ENCODE measurements around the gene CAND2.
"Not testable (repeated sequence)": the region's sequence is repeated elsewhere in the genome, so short reads cannot be mapped to it uniquely, and the experiment has no call there.

The CAND2 gene

GRCh38 chr3:12875857-12876836 is 79.7 kb downstream of the CAND2 start:
- no peak for TF ChIP-seq CTCF (IDR thresholded peaks at IDR 0.05; ENCODE audit: insufficient read depth, missing control alignments)
- FAIRE-seq: no peak
- no peak for DNase-seq (ENCODE audit: insufficient read length, low spot score)

GRCh38 chr3:12877040-12877439 is 80.6 kb downstream of the CAND2 start:
- DNase-seq (ENCODE audit: insufficient read length, low spot score) (no peak), FAIRE-seq (no peak)
- TF ChIP-seq CTCF (IDR thresholded peaks at IDR 0.05; ENCODE audit: insufficient read depth, missing control alignments): no peak

GRCh38 chr3:12878141-12878574 is 81.7 kb downstream of the CAND2 start:
- no peak for TF ChIP-seq CTCF (IDR thresholded peaks at IDR 0.05; ENCODE audit: insufficient read depth, missing control alignments)
- no peak for FAIRE-seq

GRCh38 chr3:12878758-12879157 is 82.3 kb downstream of the CAND2 start:
- not testable (repeated sequence) for DNase-seq (ENCODE audit: insufficient read length, low spot score); FAIRE-seq

More at GRCh38 chr3:12878141-12878574, 81.7 kb downstream of the CAND2 start:
- DNase-seq (ENCODE audit: insufficient read length, low spot score): no peak

- no peak for TF ChIP-seq CTCF (IDR thresholded peaks at IDR 0.05; ENCODE audit: insufficient read depth, missing control alignments)
- no peak for FAIRE-seq
- DNase-seq (ENCODE audit: insufficient read length, low spot score): no peak
Measured at GRCh38 chr3:12879191-12879815, 82.8 kb downstream of the CAND2 start.

- not testable (repeated sequence) for DNase-seq (ENCODE audit: insufficient read length, low spot score); FAIRE-seq
Measured at GRCh38 chr3:12881858-12882257, 85.4 kb downstream of the CAND2 start.

- no peak for TF ChIP-seq CTCF (IDR thresholded peaks at IDR 0.05; ENCODE audit: insufficient read depth, missing control alignments)
- DNase-seq (ENCODE audit: insufficient read length, low spot score) (no peak), FAIRE-seq (no peak)
Measured at GRCh38 chr3:12882336-12883310, 86.1 kb downstream of the CAND2 start.

Measured in D721Med (cell line).